H1 (cell line): Measurements from ENCODE around the gene IP6K3. TPM values are rescaled to one million over a fixed set of nuclear protein-coding genes. Genes with fewer than 3 reads are reported as not detected.

ENCODE experiments used
- BCL11A ChIP-seq, 2 experiments: IDR thresholded peaks; one replicate each; pipeline ENCODE4 v1.6.1; 2011; ENCODE audit warnings: low read depth in 2 of 2, low read length in 2 of 2, mild to moderate bottlenecking in 2 of 2
- CTBP2 ChIP-seq: IDR thresholded peaks from 2 replicates; pipeline ENCODE4 v1.7.0; 2011; ENCODE audit warnings: borderline replicate concordance, mild to moderate bottlenecking, moderate library complexity, mixed read lengths, low read length; ENCODE audit not compliant: insufficient read depth, insufficient read length
- RFX5 ChIP-seq: IDR thresholded peaks from 2 replicates; pipeline ENCODE4 v1.6.1; 2011; ENCODE audit warnings: low read depth, low read length, improper control_type of control experiment, borderline replicate concordance
- RNF2 ChIP-seq: fragments of 200-900, 300-1000 bp; sonication (generic); IDR thresholded peaks from 2 replicates; pipeline ENCODE4 v1.7.1; 2016; ENCODE audit warnings: borderline replicate concordance, low read depth, mild to moderate bottlenecking, antibody characterized with exemption, low read length; ENCODE audit not compliant: poor library complexity, severe bottlenecking; ENCODE audit errors: missing control alignments
- polyA plus RNA-seq, 7 experiments: library from polyadenylated mRNA; depleted of rRNA in 3 of 7; stranded (reverse) in 5 of 7; unstranded in 2 of 7; fragments of >200 nt in 5 of 7; fragments of 200-250 nt in 2 of 7; gene quantifications; 1 replicate in 5 of 7; 2 replicates in 1 of 7; 4 replicates in 1 of 7; pipeline versions ENCODE4 v1.2.1 to v1.2.3, GENCODE V29; 2011 to 2013; ENCODE audit warnings: missing spikeins in 2 of 7, mixed read lengths in 2 of 7
- total RNA-seq: library from RNA; stranded (reverse); fragmentation: NEBNext Ultra II Directional; extraction: Animal tissue kit (Norgen Biotek cat#: 25700); gene quantifications from 2 replicates; pipeline ENCODE4 v1.2.1, GENCODE V29; 2021

The IP6K3 gene
- total and polyA plus RNA-seq, 2 of the 8 experiments (the other 6 are each of a cell fraction or from before 2014, with no cell fraction given) = 0.22 to 0.73 TPM

GRCh38 chr6:33689879-33690278 lies 56.8 kb downstream of the IP6K3 start (continued):
- no peak for TF ChIP-seq CTBP2
- TF ChIP-seq BCL11A (IDR thresholded peaks at IDR 0.05; ENCODE audit: low read depth in 2 of 2, low read length in 2 of 2) = no peak
- TF ChIP-seq RFX5 = no peak
- TF ChIP-seq RNF2 = no peak
